Omental fat pad (tissue), 4 donors: ENCODE measurements around the gene ADAM22. TPM values are rescaled to one million over a fixed set of nuclear protein-coding genes. Genes with fewer than 3 reads are reported as not detected.

Experiments
- ATAC-seq: fragments of 150-250 bp; one replicate; pipeline ENCODE4 v1.9.1; 2016; ENCODE audit warnings: mild to moderate bottlenecking, moderate library complexity; ENCODE audit not compliant: low FRiP score
- DNase-seq: peaks from one replicate; pipeline ENCODE4 v3.0.0-alpha.2; 2019; ENCODE audit warnings: low spot score
- total RNA-seq, 4 donors: library from RNA; depleted of rRNA; stranded (reverse); fragments of >200 nt; gene quantifications; one replicate each; pipeline ENCODE4 v1.1.0, GENCODE V29; 2016
- TF ChIP-seq, protein P1 (sequence below), 3 donors: fragments of 450-650 bp; IDR thresholded peaks; one replicate each; pipeline ENCODE4 v1.5.1; 2016 to 2017; ENCODE audit warnings: antibody characterized with exemption in 3 of 3, mild to moderate bottlenecking in 3 of 3, moderate library complexity in 2 of 3

ADAM22 gene
- total RNA-seq, 4 donors from 2014 or later, result 0.82 to 7.3 (median 3.4) TPM

DNA sequence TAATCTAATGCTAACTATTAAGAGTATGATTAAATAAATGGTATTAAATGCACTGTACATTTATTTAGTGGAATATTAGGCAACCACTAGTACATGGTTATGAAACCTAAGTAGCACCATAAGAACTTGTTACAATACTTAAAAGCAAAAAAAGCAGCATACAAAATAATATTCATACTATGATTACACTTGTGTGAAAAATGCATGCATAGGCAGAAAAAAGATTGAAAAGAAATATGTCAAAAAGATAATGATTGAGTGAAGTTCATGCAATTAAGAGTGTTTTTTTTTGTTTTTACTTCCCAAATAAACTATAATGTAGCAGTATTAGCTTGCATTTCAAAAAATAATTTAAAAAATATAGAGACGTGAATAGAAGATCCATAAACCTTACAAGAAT lies 305.8 kb downstream of the ADAM22 start:
- DNase-seq (no peak), ATAC-seq (no peak)
- TF ChIP-seq, protein P1, sequence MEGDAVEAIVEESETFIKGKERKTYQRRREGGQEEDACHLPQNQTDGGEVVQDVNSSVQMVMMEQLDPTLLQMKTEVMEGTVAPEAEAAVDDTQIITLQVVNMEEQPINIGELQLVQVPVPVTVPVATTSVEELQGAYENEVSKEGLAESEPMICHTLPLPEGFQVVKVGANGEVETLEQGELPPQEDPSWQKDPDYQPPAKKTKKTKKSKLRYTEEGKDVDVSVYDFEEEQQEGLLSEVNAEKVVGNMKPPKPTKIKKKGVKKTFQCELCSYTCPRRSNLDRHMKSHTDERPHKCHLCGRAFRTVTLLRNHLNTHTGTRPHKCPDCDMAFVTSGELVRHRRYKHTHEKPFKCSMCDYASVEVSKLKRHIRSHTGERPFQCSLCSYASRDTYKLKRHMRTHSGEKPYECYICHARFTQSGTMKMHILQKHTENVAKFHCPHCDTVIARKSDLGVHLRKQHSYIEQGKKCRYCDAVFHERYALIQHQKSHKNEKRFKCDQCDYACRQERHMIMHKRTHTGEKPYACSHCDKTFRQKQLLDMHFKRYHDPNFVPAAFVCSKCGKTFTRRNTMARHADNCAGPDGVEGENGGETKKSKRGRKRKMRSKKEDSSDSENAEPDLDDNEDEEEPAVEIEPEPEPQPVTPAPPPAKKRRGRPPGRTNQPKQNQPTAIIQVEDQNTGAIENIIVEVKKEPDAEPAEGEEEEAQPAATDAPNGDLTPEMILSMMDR (IDR thresholded peaks at IDR 0.05), result no peak

GRCh38 chr7:88243345-88243909 lies 309.4 kb downstream of the ADAM22 start:
- TF ChIP-seq, protein P1 (IDR thresholded peaks at IDR 0.05), result peak in 1 of 3 donors; percentile 49
- ATAC-seq (peak; percentile 64), DNase-seq (no peak)

- TF ChIP-seq, protein P1 (IDR thresholded peaks at IDR 0.05), result no peak
- DNase-seq (no peak), ATAC-seq (no peak)
These were observed 310.2 kb downstream of the ADAM22 start for GRCh38 chr7:88244258-88244657.

Other genes starting within 250 kb of the ADAM22 start
- 10 to 100 TPM in 2 of 4 donors, 1 to 10 TPM in 2; 5.9 to 22.1 (median 8.2) TPM for gene SLC25A40, start 57.9 kb upstream of the ADAM22 start, total RNA-seq
- gene DBF4, start 57.8 kb upstream of the ADAM22 start, total RNA-seq, result 10 to 100 TPM in 3 of 4 donors, 1 to 10 TPM in 1; 7.7 to 21.4 (median 16.1) TPM